ENCODE measurements around the gene TRAF6. TPM values are rescaled to one million over a fixed set of nuclear protein-coding genes. Genes with fewer than 3 reads are reported as not detected.

TRAF6 gene
- total RNA-seq, 2 donors from 2014 or later = 10.0 to 11.4 TPM

DNA sequence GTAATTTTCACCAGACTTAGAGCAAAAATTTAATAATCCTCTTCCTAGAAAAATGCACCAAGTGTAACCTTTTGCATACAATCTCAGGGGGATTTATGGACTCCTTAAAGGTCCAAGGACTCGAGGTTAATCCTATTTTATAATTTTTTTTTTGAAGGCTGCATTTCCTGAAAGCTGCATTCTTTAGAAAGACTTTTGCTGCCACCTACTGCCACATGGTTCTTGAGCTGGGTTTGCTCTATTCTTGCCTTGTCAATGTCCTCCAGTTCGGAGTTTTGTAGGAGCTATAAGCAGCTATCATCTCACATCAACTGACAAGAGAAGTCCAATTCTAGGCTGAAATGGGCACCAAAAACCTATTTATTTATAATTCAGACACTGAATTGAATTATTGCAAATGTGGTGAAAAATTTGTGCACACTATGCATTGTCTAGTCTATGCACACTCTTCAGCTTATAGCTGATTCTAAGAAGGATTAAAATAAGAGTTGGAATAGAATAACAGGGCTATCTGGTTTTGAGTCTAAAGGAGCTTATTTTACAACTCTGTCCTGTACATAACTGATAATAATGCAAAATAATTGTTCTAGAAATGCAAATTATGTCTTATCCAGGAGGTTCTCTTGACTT is 31.3 kb downstream of the TRAF6 start:
- no peak overlapping the region for H3K9ac ChIP-seq (ENCODE audit: extremely low read depth, low read length, poor library complexity, severe bottlenecking)
- H3K4me3 ChIP-seq (ENCODE audit: low read length) = no peak overlapping the region
- no peak overlapping the region for H3K27ac Mint-ChIP-seq
- no peaks in the 10 kb centered on the region for H3K4me1 ChIP-seq (ENCODE audit: control insufficient read depth, insufficient read depth, low read length)
- peaks cover 16% of the 10 kb centered on the region for H3K27me3 Mint-ChIP-seq (ENCODE audit: insufficient read depth)
- peaks cover 2% of the 10 kb centered on the region for H3K9me3 ChIP-seq (ENCODE audit: control insufficient read depth, low read length)
- TF ChIP-seq, protein P1, sequence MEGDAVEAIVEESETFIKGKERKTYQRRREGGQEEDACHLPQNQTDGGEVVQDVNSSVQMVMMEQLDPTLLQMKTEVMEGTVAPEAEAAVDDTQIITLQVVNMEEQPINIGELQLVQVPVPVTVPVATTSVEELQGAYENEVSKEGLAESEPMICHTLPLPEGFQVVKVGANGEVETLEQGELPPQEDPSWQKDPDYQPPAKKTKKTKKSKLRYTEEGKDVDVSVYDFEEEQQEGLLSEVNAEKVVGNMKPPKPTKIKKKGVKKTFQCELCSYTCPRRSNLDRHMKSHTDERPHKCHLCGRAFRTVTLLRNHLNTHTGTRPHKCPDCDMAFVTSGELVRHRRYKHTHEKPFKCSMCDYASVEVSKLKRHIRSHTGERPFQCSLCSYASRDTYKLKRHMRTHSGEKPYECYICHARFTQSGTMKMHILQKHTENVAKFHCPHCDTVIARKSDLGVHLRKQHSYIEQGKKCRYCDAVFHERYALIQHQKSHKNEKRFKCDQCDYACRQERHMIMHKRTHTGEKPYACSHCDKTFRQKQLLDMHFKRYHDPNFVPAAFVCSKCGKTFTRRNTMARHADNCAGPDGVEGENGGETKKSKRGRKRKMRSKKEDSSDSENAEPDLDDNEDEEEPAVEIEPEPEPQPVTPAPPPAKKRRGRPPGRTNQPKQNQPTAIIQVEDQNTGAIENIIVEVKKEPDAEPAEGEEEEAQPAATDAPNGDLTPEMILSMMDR (conservative IDR thresholded peaks at IDR 0.05) = peak; percentile 85
- H3K4me1 Mint-ChIP-seq = no peaks in the 10 kb centered on the region
- H3K27ac ChIP-seq (ENCODE audit: low read depth, low read length) = no peak overlapping the region
- DNase-seq = peak; percentile 71
- H3K4me3 Mint-ChIP-seq = no peak overlapping the region
- H3K27me3 ChIP-seq (ENCODE audit: control insufficient read depth, insufficient read depth, low read length, poor library complexity, severe bottlenecking) = peaks cover 6% of the 10 kb centered on the region
- H3K36me3 Mint-ChIP-seq (ENCODE audit: low read depth) = peaks cover 7% of the 10 kb centered on the region
- peaks cover 5% of the 10 kb centered on the region for H3K36me3 ChIP-seq (ENCODE audit: control insufficient read depth, insufficient read depth, low read length)
- WGBS, 2 experiments (ENCODE audit: insufficient coverage in 1 of 2, insufficient read length in 1 of 2) = 50 to 67% methylated on average over 2 of the region's 2 CpGs
- peaks cover 6% of the 10 kb centered on the region for H3K9me3 Mint-ChIP-seq

DNA sequence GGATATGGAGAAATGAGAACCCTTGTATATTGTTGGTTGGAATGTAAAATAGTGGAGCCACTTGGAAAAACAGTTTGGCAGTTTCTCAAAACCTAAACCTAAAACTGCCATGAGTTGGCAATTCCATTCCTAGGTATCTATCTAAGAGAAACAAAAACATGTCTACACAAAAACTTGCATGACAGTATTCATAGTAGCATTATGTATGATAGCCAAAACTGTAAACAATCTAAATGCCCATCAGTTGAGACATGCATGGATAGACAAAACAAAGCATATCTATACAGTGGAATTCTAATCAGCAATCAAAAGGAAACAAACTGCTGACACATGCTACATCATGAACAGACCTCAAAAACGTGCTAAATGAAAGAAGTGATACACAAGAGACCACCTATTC is 34.9 kb downstream of the TRAF6 start:
- no peaks in the 10 kb centered on the region for H3K9me3 ChIP-seq (ENCODE audit: control insufficient read depth, low read length)
- H3K36me3 Mint-ChIP-seq (ENCODE audit: low read depth) = no peaks in the 10 kb centered on the region
- no peak overlapping the region for H3K27ac Mint-ChIP-seq
- H3K4me1 ChIP-seq (ENCODE audit: control insufficient read depth, insufficient read depth, low read length) = no peaks in the 10 kb centered on the region
- no peaks in the 10 kb centered on the region for H3K9me3 Mint-ChIP-seq
- 70% methylated on average over 1 of the region's 1 CpG; no CpG with 5 or more reads in 1 of the 2 experiments for WGBS, 2 experiments (ENCODE audit: insufficient coverage in 1 of 2, insufficient read length in 1 of 2)
- peaks cover 46% of the 10 kb centered on the region for H3K27me3 Mint-ChIP-seq (ENCODE audit: insufficient read depth)
- H3K4me1 Mint-ChIP-seq = no peaks in the 10 kb centered on the region
- H3K9ac ChIP-seq (ENCODE audit: extremely low read depth, low read length, poor library complexity, severe bottlenecking) = no peak overlapping the region
- no peak overlapping the region for H3K4me3 Mint-ChIP-seq
- peaks cover 4% of the 10 kb centered on the region for H3K36me3 ChIP-seq (ENCODE audit: control insufficient read depth, insufficient read depth, low read length)
- no peak overlapping the region for H3K27ac ChIP-seq (ENCODE audit: low read depth, low read length)
- no peak overlapping the region for H3K4me3 ChIP-seq (ENCODE audit: low read length)
- H3K27me3 ChIP-seq (ENCODE audit: control insufficient read depth, insufficient read depth, low read length, poor library complexity, severe bottlenecking) = peaks cover 38% of the 10 kb centered on the region
- no peak for DNase-seq
- TF ChIP-seq, protein P1 (conservative IDR thresholded peaks at IDR 0.05) = no peak

- Mint-ChIP-seq H3K4me1 (peaks cover 15% of the 10 kb centered on the region), H3K27me3 (ENCODE audit: insufficient read depth) (peaks cover 71% of the 10 kb centered on the region), H3K9me3 (no peaks in the 10 kb centered on the region), H3K36me3 (ENCODE audit: low read depth) (no peaks in the 10 kb centered on the region), H3K4me3 (no peak overlapping the region), H3K27ac (no peak overlapping the region)
- H3K9ac ChIP-seq (ENCODE audit: extremely low read depth, low read length, poor library complexity, severe bottlenecking) = no peak overlapping the region
- 97 to 100% methylated on average over 1 of the region's 1 CpG for WGBS, 2 experiments (ENCODE audit: insufficient coverage in 1 of 2, insufficient read length in 1 of 2)
- no peaks in the 10 kb centered on the region for H3K36me3 ChIP-seq (ENCODE audit: control insufficient read depth, insufficient read depth, low read length)
- peaks cover 51% of the 10 kb centered on the region for H3K27me3 ChIP-seq (ENCODE audit: control insufficient read depth, insufficient read depth, low read length, poor library complexity, severe bottlenecking)
- no peak for DNase-seq
- H3K27ac ChIP-seq (ENCODE audit: low read depth, low read length) = no peak overlapping the region
- no peaks in the 10 kb centered on the region for H3K9me3 ChIP-seq (ENCODE audit: control insufficient read depth, low read length)
- H3K4me3 ChIP-seq (ENCODE audit: low read length) = no peak overlapping the region
- H3K4me1 ChIP-seq (ENCODE audit: control insufficient read depth, insufficient read depth, low read length) = peaks cover 9% of the 10 kb centered on the region
- TF ChIP-seq, protein P1 (conservative IDR thresholded peaks at IDR 0.05) = no peak
Observed at GRCh38 chr11:36471577-36471976, 38.5 kb downstream of the TRAF6 start.
